ENCODE data around the gene COX4I1. TPM values are rescaled to one million over a fixed set of nuclear protein-coding genes. Genes with fewer than 3 reads are reported as not detected.

Gene COX4I1
- total and polyA plus RNA-seq, 10 of the 15 experiments (the other 5 are each of a cell fraction or from before 2014, with no cell fraction given) = 480 to 1,889 (median 872) TPM

GRCh38 chr16:85757341-85757822 lies 42.1 kb upstream of the COX4I1 start (continued):
- no peak for TF ChIP-seq ZBTB4 (CRISPR knock-in tag; IDR thresholded peaks at IDR 0.05)
- TF ChIP-seq POU2F2 (IDR thresholded peaks at IDR 0.05; ENCODE audit: borderline replicate concordance, low read depth, low read length) = peak; percentile 92; the same call in 2 of the 3 replicates
- TF ChIP-seq EZH2 (IDR thresholded peaks at IDR 0.05; ENCODE audit: borderline replicate concordance, control insufficient read depth, low read depth, low read length) = no peak
- peak; percentile 71; the same call in 1 of the 2 replicates for TF ChIP-seq CBFB (IDR thresholded peaks at IDR 0.05; ENCODE audit: low read depth)
- TF ChIP-seq HSF1 (IDR thresholded peaks at IDR 0.05; ENCODE audit: low read depth, low read length) = no peak
- 0 out of 2 replicates have a peak, but pooled peaks have one; percentile 6 for TF ChIP-seq ASH2L (IDR thresholded peaks at IDR 0.05; ENCODE audit: borderline replicate concordance, low read depth)
- TF ChIP-seq RAD51 (IDR thresholded peaks at IDR 0.05) = no peak
- no peak for TF ChIP-seq YY1 (IDR thresholded peaks at IDR 0.05; ENCODE audit: low read depth, low read length)
- TF ChIP-seq BHLHE40 (IDR thresholded peaks at IDR 0.05; ENCODE audit: borderline replicate concordance in 1 of 2, low read depth in 2 of 2, low read length in 1 of 2) = peak; percentile 83 to 84
- TF ChIP-seq MTA3 (IDR thresholded peaks at IDR 0.05; ENCODE audit: borderline replicate concordance, low read length) = no peak; the same call in 1 of the 2 replicates
- TF ChIP-seq CREB1 (IDR thresholded peaks at IDR 0.05; ENCODE audit: low read depth) = no peak
- TF ChIP-seq NFYB (IDR thresholded peaks at IDR 0.05; ENCODE audit: insufficient read depth, low read depth, low read length) = no peak
- no peak for TF ChIP-seq RELA (IDR thresholded peaks at IDR 0.05; ENCODE audit: borderline replicate concordance, partially characterized antibody)
- TF ChIP-seq CEBPB (IDR thresholded peaks at IDR 0.05; ENCODE audit: borderline replicate concordance in 1 of 2, low read depth in 2 of 2, low read length in 2 of 2) = no peak
- no peak for TF ChIP-seq CEBPZ (IDR thresholded peaks at IDR 0.05; ENCODE audit: low read depth, low read length)
- no peak for TF ChIP-seq NR2C1 (IDR thresholded peaks at IDR 0.05)
- no peak for TF ChIP-seq TCF12 (IDR thresholded peaks at IDR 0.05; ENCODE audit: low read depth, low read length)
- no peak for TF ChIP-seq NFYA (IDR thresholded peaks at IDR 0.05; ENCODE audit: borderline replicate concordance, low read depth, low read length)
- no peak for TF ChIP-seq TCF3 (IDR thresholded peaks at IDR 0.05; ENCODE audit: borderline replicate concordance, insufficient read depth, low read depth, low read length)
- no peak for TF ChIP-seq E4F1 (IDR thresholded peaks at IDR 0.05; ENCODE audit: borderline replicate concordance, partially characterized antibody)

Measured in GM12878 (cell line).